ENCODE measurements around the gene STMP1. TPM values are rescaled to one million over a fixed set of nuclear protein-coding genes. Genes with fewer than 3 reads are reported as not detected.

Gene STMP1
- total RNA-seq, 1 experiment from 2014 or later = 38.4 TPM

- Histone ChIP-seq H2BK15ac (ENCODE audit: low read depth, low read length) (no peak overlapping the region), H3K23me2 (ENCODE audit: insufficient read length, low read depth, low read length, poor library complexity, severe bottlenecking) (no peaks in the 10 kb centered on the region), H3K4me2 (ENCODE audit: insufficient read depth, insufficient read length, low read length) (no peak overlapping the region), H3K9ac (ENCODE audit: extremely low read depth, insufficient read length, low read length) (no peak overlapping the region), H2BK12ac (ENCODE audit: insufficient read length, low read depth, low read length) (no peak overlapping the region), H4K5ac (ENCODE audit: insufficient read length, low read depth, low read length) (no peak overlapping the region), H4K20me1 (ENCODE audit: control insufficient read depth, insufficient read depth, insufficient read length) (no peaks in the 10 kb centered on the region), H3K4me1 (ENCODE audit: insufficient read depth, low read length) (no peaks in the 10 kb centered on the region), H3K14ac (ENCODE audit: insufficient read depth, low read length) (no peak overlapping the region), H2BK5ac (ENCODE audit: insufficient read length, low read length) (no peak overlapping the region), H2BK20ac (ENCODE audit: low read depth, low read length, poor library complexity, severe bottlenecking) (no peak overlapping the region), H3K23ac (ENCODE audit: insufficient read length, low read depth, low read length) (no peak overlapping the region), H2BK120ac (ENCODE audit: low read depth, low read length, poor library complexity, severe bottlenecking) (no peak overlapping the region), H3K27ac (ENCODE audit: insufficient read length, low read depth, low read length) (no peak overlapping the region), H3K4ac (ENCODE audit: low read depth, low read length) (no peak overlapping the region), H4K91ac (ENCODE audit: insufficient read length, low read depth, low read length) (no peak overlapping the region), H2AK5ac (ENCODE audit: insufficient read length, low read length) (no peak overlapping the region), H4K8ac (replicated peaks; ENCODE audit: insufficient read length, low read depth, low read length) (no peak overlapping the region), H3K27me3 (ENCODE audit: insufficient read depth, low read length) (no peaks in the 10 kb centered on the region), H3K79me2 (ENCODE audit: insufficient read depth, low read length) (no peaks in the 10 kb centered on the region), H3K18ac (ENCODE audit: insufficient read length, low read depth, low read length) (no peak overlapping the region), H2AFZ (ENCODE audit: low read length) (no peak overlapping the region), H3K79me1 (ENCODE audit: insufficient read depth, low read depth, low read length, poor library complexity, severe bottlenecking) (no peaks in the 10 kb centered on the region), H3K56ac (ENCODE audit: insufficient read length, low read depth, low read length) (no peak overlapping the region), H3K9me3 (ENCODE audit: control insufficient read depth, low read depth, low read length) (no peaks in the 10 kb centered on the region), H3T11ph (ENCODE audit: low read length) (no peak overlapping the region)
- no peak overlapping the region for H3K4me3 Mint-ChIP-seq
- H3K9me3 Mint-ChIP-seq = no peaks in the 10 kb centered on the region
- no peaks in the 10 kb centered on the region; the same call in 1 of the 2 replicates for H3K27me3 Mint-ChIP-seq (ENCODE audit: low read depth)
- no peak overlapping the region; a peak in 1 of 7 replicates for H3K27ac Mint-ChIP-seq
- peaks cover 11 to 19% of the 10 kb centered on the region in 2 experiments for H3K4me1 Mint-ChIP-seq
- WGBS (ENCODE audit: extremely low coverage, insufficient read length, low lambda C conversion rate) = no CpG with 5 or more reads among the region's 14 CpGs
- H3K36me3 Mint-ChIP-seq (ENCODE audit: insufficient read depth in 1 of 3, low read depth in 3 of 3) = no peaks in the 10 kb centered on the region
- TF ChIP-seq CTCF (conservative IDR thresholded peaks at IDR 0.05) = 0 out of 3 replicates have a peak, but pooled peaks have one; percentile 25
- DNase-seq = peak; percentile 64
Observed at GRCh38 chr7:135708041-135708440, 45.7 kb downstream of the STMP1 start.

Measured in H9 (cell line).